Measurements from ENCODE around the gene POPDC3.

The POPDC3 gene

GRCh38 chr6:105189026-105189820, 9.4 kb upstream of the POPDC3 start:
- ChIA-PET CTCF (no interaction called here), POLR2A (no interaction called here)
- no peak for TF ChIP-seq TARDBP (IDR thresholded peaks at IDR 0.05)
- no peak for TF ChIP-seq SP1 (IDR thresholded peaks at IDR 0.05)
- no peak for TF ChIP-seq L3MBTL2 (conservative IDR thresholded peaks at IDR 0.05)
- TF ChIP-seq FOXK2 (IDR thresholded peaks at IDR 0.05), result no peak
- no peak for TF ChIP-seq LEF1 (IDR thresholded peaks at IDR 0.05; ENCODE audit: borderline replicate concordance)
- TF ChIP-seq ELF4 (IDR thresholded peaks at IDR 0.05), result no peak
- no peak for TF ChIP-seq NFRKB (IDR thresholded peaks at IDR 0.05)
- no peak for DNase-seq (ENCODE audit: extremely low spot score)

GRCh38 chr6:105188251-105188650, 8.4 kb upstream of the POPDC3 start:
- no peak for TF ChIP-seq TARDBP (IDR thresholded peaks at IDR 0.05)
- TF ChIP-seq LEF1 (IDR thresholded peaks at IDR 0.05; ENCODE audit: borderline replicate concordance), result no peak
- TF ChIP-seq FOXK2 (IDR thresholded peaks at IDR 0.05), result no peak
- TF ChIP-seq SUZ12 (IDR thresholded peaks at IDR 0.05), result no peak
- no peak for TF ChIP-seq ARNT (IDR thresholded peaks at IDR 0.05)
- TF ChIP-seq CTBP1 (IDR thresholded peaks at IDR 0.05; ENCODE audit: borderline replicate concordance), result no peak
- no peak for TF ChIP-seq BHLHE40 (IDR thresholded peaks at IDR 0.05; ENCODE audit: borderline replicate concordance)
- no peak for TF ChIP-seq HDGF (IDR thresholded peaks at IDR 0.05; ENCODE audit: borderline replicate concordance)
- no peak for TF ChIP-seq NFRKB (IDR thresholded peaks at IDR 0.05)
- no peak for TF ChIP-seq L3MBTL2 (conservative IDR thresholded peaks at IDR 0.05)
- TF ChIP-seq FOXA1 (IDR thresholded peaks at IDR 0.05), result no peak
- no peak for TF ChIP-seq ELF4 (IDR thresholded peaks at IDR 0.05)
- TF ChIP-seq SP1 (IDR thresholded peaks at IDR 0.05), result no peak
- TF ChIP-seq FOXM1 (IDR thresholded peaks at IDR 0.05; ENCODE audit: borderline replicate concordance), result no peak
- TF ChIP-seq ZNF384 (IDR thresholded peaks at IDR 0.05), result no peak
- no peak for TF ChIP-seq PKNOX1 (IDR thresholded peaks at IDR 0.05)
- ChIA-PET CTCF (no interaction called here), POLR2A (no interaction called here)
- no peak for DNase-seq (ENCODE audit: extremely low spot score)

- ChIA-PET CTCF (no interaction called here), POLR2A (no interaction called here)
- no peak for DNase-seq (ENCODE audit: extremely low spot score)
- TF ChIP-seq TARDBP (IDR thresholded peaks at IDR 0.05) (no peak), HDGF (IDR thresholded peaks at IDR 0.05; ENCODE audit: borderline replicate concordance) (no peak), CTBP1 (IDR thresholded peaks at IDR 0.05; ENCODE audit: borderline replicate concordance) (no peak), L3MBTL2 (conservative IDR thresholded peaks at IDR 0.05) (no peak), NFRKB (IDR thresholded peaks at IDR 0.05) (no peak), SUZ12 (IDR thresholded peaks at IDR 0.05) (no peak), FOXK2 (IDR thresholded peaks at IDR 0.05) (no peak), PKNOX1 (IDR thresholded peaks at IDR 0.05) (no peak), LEF1 (IDR thresholded peaks at IDR 0.05; ENCODE audit: borderline replicate concordance) (no peak), BHLHE40 (IDR thresholded peaks at IDR 0.05; ENCODE audit: borderline replicate concordance) (no peak), ELF4 (IDR thresholded peaks at IDR 0.05) (no peak), FOXM1 (IDR thresholded peaks at IDR 0.05; ENCODE audit: borderline replicate concordance) (no peak), SP1 (IDR thresholded peaks at IDR 0.05) (no peak), ARNT (IDR thresholded peaks at IDR 0.05) (no peak), ZNF384 (IDR thresholded peaks at IDR 0.05) (no peak)
Observed at GRCh38 chr6:105186576-105186975, 6.8 kb upstream of the POPDC3 start.

- CTCF ChIA-PET, result interaction anchor here (0.6 to 0.7 kb wide), 2 partner anchors 48 to 244 kb away, joined by 3 read pairs; a partner anchor contains a TSS
- POLR2A ChIA-PET, result no interaction called here
- DNase-seq (ENCODE audit: extremely low spot score), result no peak
Observed at GRCh38 chr6:105184921-105185320, 5.1 kb upstream of the POPDC3 start.

GRCh38 chr6:105181981-105182515, 2.2 kb upstream of the POPDC3 start:
- CTCF ChIA-PET, result interaction anchor here (0.6 kb wide), 1 partner anchor 384 kb away, joined by 5 read pairs; no protein-coding TSS in a partner anchor
- POLR2A ChIA-PET, result no interaction called here
- TF ChIP-seq PKNOX1 (IDR thresholded peaks at IDR 0.05) (peak; percentile 85), SP1 (IDR thresholded peaks at IDR 0.05) (no peak)
- no peak for DNase-seq (ENCODE audit: extremely low spot score)

More at GRCh38 chr6:105184921-105185320, 5.1 kb upstream of the POPDC3 start:
- TF ChIP-seq CTBP1 (IDR thresholded peaks at IDR 0.05; ENCODE audit: borderline replicate concordance) (no peak), LEF1 (IDR thresholded peaks at IDR 0.05; ENCODE audit: borderline replicate concordance) (no peak), NFRKB (IDR thresholded peaks at IDR 0.05) (no peak), SUZ12 (IDR thresholded peaks at IDR 0.05) (no peak), HDGF (IDR thresholded peaks at IDR 0.05; ENCODE audit: borderline replicate concordance) (no peak), BHLHE40 (IDR thresholded peaks at IDR 0.05; ENCODE audit: borderline replicate concordance) (no peak)

GRCh38 chr6:105178636-105179035, 1.2 kb downstream of the POPDC3 start:
- CTCF ChIA-PET, result interaction anchor here (1.1 kb wide), 1 partner anchor 10 kb away, joined by 3 read pairs; no protein-coding TSS in a partner anchor
- TF ChIP-seq FOXK2 (IDR thresholded peaks at IDR 0.05) (no peak), ARNT (IDR thresholded peaks at IDR 0.05) (no peak), HDGF (IDR thresholded peaks at IDR 0.05; ENCODE audit: borderline replicate concordance) (no peak), SUZ12 (IDR thresholded peaks at IDR 0.05) (no peak), L3MBTL2 (conservative IDR thresholded peaks at IDR 0.05) (no peak), CTBP1 (IDR thresholded peaks at IDR 0.05; ENCODE audit: borderline replicate concordance) (no peak), TARDBP (IDR thresholded peaks at IDR 0.05) (no peak), LEF1 (IDR thresholded peaks at IDR 0.05; ENCODE audit: borderline replicate concordance) (no peak), ZNF384 (IDR thresholded peaks at IDR 0.05) (no peak), FOXA1 (IDR thresholded peaks at IDR 0.05) (no peak), PKNOX1 (IDR thresholded peaks at IDR 0.05) (no peak), ELF4 (IDR thresholded peaks at IDR 0.05) (no peak), NFRKB (IDR thresholded peaks at IDR 0.05) (no peak), FOXM1 (IDR thresholded peaks at IDR 0.05; ENCODE audit: borderline replicate concordance) (no peak), SP1 (IDR thresholded peaks at IDR 0.05) (no peak), BHLHE40 (IDR thresholded peaks at IDR 0.05; ENCODE audit: borderline replicate concordance) (no peak)
- no peak for DNase-seq (ENCODE audit: extremely low spot score)
- POLR2A ChIA-PET, result interaction anchor here (0.6 to 0.9 kb wide), 2 partner anchors 9 to 31 kb away, joined by 3 to 4 read pairs; no protein-coding TSS in a partner anchor

Measured in HEK293T (cell line).